HG02798 (cell line): Measurements from ENCODE around the gene COX6A1.

Source experiments
- ATAC-seq: cut with Tn5 transposase; IDR thresholded peaks from one replicate; pipeline ENCODE4 v1.9.1; 2021; ENCODE audit warnings: mild to moderate bottlenecking; ENCODE audit not compliant: unreplicated experiment, poor library complexity

The COX6A1 gene

DNA sequence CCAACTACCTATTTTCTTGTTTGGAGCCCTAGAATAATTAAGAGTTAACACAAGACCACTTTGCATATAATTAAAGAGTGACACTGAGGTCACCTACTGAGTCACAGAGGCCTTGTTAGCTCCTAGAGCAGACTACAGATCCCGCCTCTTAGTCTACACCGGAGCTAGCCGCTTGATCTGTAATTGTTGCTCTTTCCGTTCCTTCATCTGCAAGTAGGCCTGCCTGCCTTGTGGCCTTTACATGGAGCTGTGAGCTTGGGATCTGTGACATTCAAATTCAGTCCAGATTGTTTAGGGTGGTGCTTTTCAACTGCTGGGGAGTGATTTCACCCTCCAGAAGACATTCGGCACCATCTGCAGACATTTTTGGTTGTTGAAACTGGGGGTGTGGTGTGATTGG lies 52.4 kb downstream of the COX6A1 start:
- no peak for ATAC-seq
